A673 (cell line): ENCODE data around the gene CCBE1. TPM values are rescaled to one million over a fixed set of nuclear protein-coding genes. Genes with fewer than 3 reads are reported as not detected.

Experiments
- BruUV-seq: library from RNA; stranded (reverse); fragments of 400-500 nt; replicated peaks from 2 replicates; lab custom pipeline; 2021; lab: Mats Ljungman, UMichigan
- CTCF ChIA-PET: fragments of 300-600 bp; sonication (Branson Sonifier 250); formaldehyde crosslinking; loops from one replicate; lab custom pipeline; 2022; ENCODE audit warnings: antibody characterized with exemption; lab: Charles Lee
- POLR2A ChIA-PET: fragments of 300-600 bp; sonication (Branson Sonifier 250); formaldehyde crosslinking; loops from one replicate; lab custom pipeline; 2022; ENCODE audit warnings: antibody characterized with exemption; ENCODE audit not compliant: low non-redundant PET; lab: Charles Lee
- DNase-seq: peaks from one replicate; pipeline ENCODE4 v3.0.0-alpha.2; 2015; ENCODE audit warnings: low spot score
- H3K27ac ChIP-seq: fragments of 200-600 bp; sonication (generic); 2 replicates; pipeline ENCODE4 v1.5.1; 2016; ENCODE audit warnings: mixed run types, low read depth, mild to moderate bottlenecking, mixed read lengths, antibody characterized with exemption, low read length; ENCODE audit not compliant: poor library complexity, severe bottlenecking
- H3K27me3 ChIP-seq: fragments of 200-600 bp; sonication (generic); replicated peaks from 2 replicates; pipeline ENCODE4 v1.6.1; 2017; ENCODE audit warnings: mixed run types, low read depth, mild to moderate bottlenecking, mixed read lengths, antibody characterized with exemption, low read length; ENCODE audit not compliant: insufficient read depth, poor library complexity
- H3K36me3 ChIP-seq: fragments of 200-600 bp; sonication (generic); 2 replicates; pipeline ENCODE4 v1.6.1; 2016; ENCODE audit warnings: mixed run types, mild to moderate bottlenecking, mixed read lengths, antibody characterized with exemption, low read length; ENCODE audit not compliant: insufficient read depth, poor library complexity, severe bottlenecking
- H3K4me1 ChIP-seq: fragments of 200-600 bp; sonication (generic); 2 replicates; pipeline ENCODE4 v1.6.1; 2017; ENCODE audit warnings: mixed run types, mild to moderate bottlenecking, mixed read lengths, antibody characterized with exemption, low read length; ENCODE audit not compliant: insufficient read depth, poor library complexity, severe bottlenecking
- H3K4me3 ChIP-seq: fragments of 200-600 bp; sonication (generic); 2 replicates; pipeline ENCODE4 v1.5.1; 2016; ENCODE audit warnings: low read depth, mixed run types, mild to moderate bottlenecking, mixed read lengths, low read length; ENCODE audit not compliant: poor library complexity, severe bottlenecking
- H3K9me3 ChIP-seq: fragments of 200-600 bp; sonication (generic); 2 replicates; pipeline ENCODE4 v1.6.1; 2016; ENCODE audit warnings: mixed run types, low read depth, mild to moderate bottlenecking, mixed read lengths, antibody characterized with exemption, low read length; ENCODE audit not compliant: poor library complexity, severe bottlenecking
- CTCF ChIP-seq: fragments of 300-800, 200-600 bp; sonication (generic); conservative IDR thresholded peaks from 2 replicates; pipeline ENCODE4 v1.5.1; 2017; ENCODE audit warnings: low read depth, mild to moderate bottlenecking, antibody characterized with exemption, low read length, moderate library complexity, mixed read lengths
- EZH2 ChIP-seq: fragments of 200-600 bp; sonication (generic); IDR thresholded peaks from 2 replicates; pipeline ENCODE4 v1.6.1; 2017; ENCODE audit warnings: borderline replicate concordance, low read depth, mild to moderate bottlenecking, mixed read lengths, antibody characterized with exemption, low read length; ENCODE audit not compliant: poor library complexity, severe bottlenecking
- intact Hi-C: fragments of 100-400 bp; cut with micrococcal nuclease; formaldehyde crosslinking; loops from one replicate; pipeline ENCODE4 v1.10.0; 2022; ENCODE audit not compliant: unreplicated experiment
- total RNA-seq: library from RNA; stranded (reverse); gene quantifications from 2 replicates; pipeline ENCODE4 v1.2.3, GENCODE V29; 2021

CCBE1 gene
- total RNA-seq, 1 experiment from 2014 or later: not detected

GRCh38 chr18:59582395-59582794, 114.8 kb downstream of the CCBE1 start:
- TF ChIP-seq EZH2 (no peak), CTCF (no peak)
- H3K27ac ChIP-seq: no peak overlapping the region

GRCh38 chr18:59579509-59579908, 117.7 kb downstream of the CCBE1 start:
- Histone ChIP-seq H3K4me1 (no peaks in the 10 kb centered on the region), H3K9me3 (no peaks in the 10 kb centered on the region), H3K4me3 (no peak overlapping the region), H3K27me3 (no peaks in the 10 kb centered on the region), H3K36me3 (no peaks in the 10 kb centered on the region), H3K27ac (no peak overlapping the region)
- TF ChIP-seq CTCF: no peak
- TF ChIP-seq EZH2: no peak
- CTCF ChIA-PET: no interaction called here
- no TSS peak for BruUV-seq
- DNase-seq: no peak
- intact Hi-C loops: no loop called here
- POLR2A ChIA-PET: no interaction called here

More at GRCh38 chr18:59582395-59582794, 114.8 kb downstream of the CCBE1 start:
- POLR2A ChIA-PET: no interaction called here
- Histone ChIP-seq H3K27me3 (peaks cover 14% of the 10 kb centered on the region), H3K4me1 (no peaks in the 10 kb centered on the region), H3K9me3 (no peaks in the 10 kb centered on the region), H3K4me3 (no peak overlapping the region), H3K36me3 (no peaks in the 10 kb centered on the region)
- DNase-seq: no peak
- CTCF ChIA-PET: no interaction called here
- intact Hi-C loops: no loop called here
- BruUV-seq: no TSS peak

- H3K4me3 ChIP-seq: no peak overlapping the region
- no peaks in the 10 kb centered on the region for H3K4me1 ChIP-seq
- BruUV-seq: no TSS peak
- TF ChIP-seq EZH2: no peak
- no peak for TF ChIP-seq CTCF
- no peaks in the 10 kb centered on the region for H3K27me3 ChIP-seq
- ChIA-PET CTCF (no interaction called here), POLR2A (no interaction called here)
- DNase-seq: peak; percentile 25
- intact Hi-C loops: no loop called here
- H3K36me3 ChIP-seq: no peaks in the 10 kb centered on the region
- no peaks in the 10 kb centered on the region for H3K9me3 ChIP-seq
- no peak overlapping the region for H3K27ac ChIP-seq
These were observed 119.9 kb downstream of the CCBE1 start for GRCh38 chr18:59577386-59577655.
